Fibroblast of lung (primary cell): ENCODE data around the gene KCNJ4. TPM values are rescaled to one million over a fixed set of nuclear protein-coding genes. Genes with fewer than 3 reads are reported as not detected.

ENCODE experiments used
- DNase-seq, 2 donors: peaks; one replicate each; pipeline versions ENCODE4 v3.0.0 to v3.0.0-alpha.2; 2010; ENCODE audit warnings: low read depth in 2 of 2
- H2AFZ ChIP-seq: 2 replicates; pipeline ENCODE4 v1.5.1; 2012; ENCODE audit warnings: low read length, control low read depth, inconsistent platforms
- H3K27ac ChIP-seq: 2 replicates; pipeline ENCODE4 v1.5.1; 2011; ENCODE audit warnings: low read length, control low read depth; ENCODE audit not compliant: insufficient read depth
- H3K27me3 ChIP-seq: 2 replicates; pipeline ENCODE4 v1.5.1; 2011; ENCODE audit warnings: mild to moderate bottlenecking, low read length; ENCODE audit not compliant: control insufficient read depth, insufficient read depth
- H3K36me3 ChIP-seq: 2 replicates; pipeline ENCODE4 v1.5.1; 2011; ENCODE audit warnings: low read length; ENCODE audit not compliant: control insufficient read depth, insufficient read depth
- H3K4me1 ChIP-seq: 2 replicates; pipeline ENCODE4 v1.5.1; 2011; ENCODE audit warnings: low read length; ENCODE audit not compliant: control insufficient read depth, insufficient read depth; ENCODE audit errors: extremely low read depth
- H3K4me2 ChIP-seq: 2 replicates; pipeline ENCODE4 v1.5.1; 2011; ENCODE audit warnings: low read length, control low read depth; ENCODE audit not compliant: insufficient read depth; ENCODE audit errors: extremely low read depth
- H3K4me3 ChIP-seq, 4 experiments: fragments of 200-600 bp in 1 of 4; sonication (generic) in 1 of 4; replicated peaks in 1 of 4; 2 replicates each; pipeline ENCODE4 v1.5.1; 2011 to 2016; ENCODE audit warnings: low read length in 4 of 4, low read depth in 3 of 4, mild to moderate bottlenecking in 3 of 4, control low read depth in 2 of 4, inconsistent platforms in 1 of 4, mixed read lengths in 1 of 4; ENCODE audit not compliant: insufficient read depth in 1 of 4; ENCODE audit errors: control extremely low read depth in 1 of 4
- H3K79me2 ChIP-seq: 2 replicates; pipeline ENCODE4 v1.5.1; 2012; ENCODE audit warnings: mild to moderate bottlenecking, low read length, inconsistent platforms; ENCODE audit not compliant: control insufficient read depth, insufficient read depth
- H3K9ac ChIP-seq: 2 replicates; pipeline ENCODE4 v1.5.1; 2011; ENCODE audit warnings: mild to moderate bottlenecking, low read length, control low read depth; ENCODE audit not compliant: insufficient read depth
- H3K9me3 ChIP-seq: 2 replicates; pipeline ENCODE4 v1.5.1; 2012; ENCODE audit warnings: low read depth, low read length; ENCODE audit not compliant: control insufficient read depth, insufficient read depth
- H4K20me1 ChIP-seq: 2 replicates; pipeline ENCODE4 v1.5.1; 2011; ENCODE audit warnings: low read length; ENCODE audit not compliant: control insufficient read depth, insufficient read depth; ENCODE audit errors: extremely low read depth
- CTCF ChIP-seq, 2 donors: IDR thresholded peaks in 1 of 2; conservative IDR thresholded peaks in 1 of 2; 1 replicate in 1 of 2; 2 replicates in 1 of 2; pipeline ENCODE4 v1.5.1; 2011 to 2012; ENCODE audit warnings: low read length in 2 of 2, control low read depth in 1 of 2, inconsistent platforms in 1 of 2, low read depth in 1 of 2, mild to moderate bottlenecking in 1 of 2
- EZH2 ChIP-seq: IDR thresholded peaks from 2 replicates; pipeline ENCODE4 v1.5.1; 2012; ENCODE audit warnings: low read length, control low read depth, mild to moderate bottlenecking; ENCODE audit errors: missing control alignments
- polyA plus RNA-seq, 2 donors: library from polyadenylated mRNA; depleted of rRNA in 1 of 2; stranded (reverse) in 1 of 2; unstranded in 1 of 2; fragments of >200 nt; gene quantifications; 2 replicates each; pipeline ENCODE4 v1.2.1, GENCODE V29; 2011 to 2012; ENCODE audit warnings: missing spikeins in 1 of 2
- total RNA-seq: library from RNA; depleted of rRNA; stranded (reverse); fragments of >200 nt; gene quantifications from 2 replicates; pipeline ENCODE4 v1.2.1, GENCODE V29; 2014

The KCNJ4 gene
- total and polyA plus RNA-seq, 2 donors (not counting 1 experiment from before 2014, with no cell fraction given) = not detected

GRCh38 chr22:38489561-38490145, 34.7 kb upstream of the KCNJ4 start:
- H3K27ac ChIP-seq = peak overlapping the region; percentile 48
- no peaks in the 10 kb centered on the region for H3K9me3 ChIP-seq
- no peak overlapping the region for H3K4me3 ChIP-seq
- no peak overlapping the region for H3K9ac ChIP-seq
- no peaks in the 10 kb centered on the region for H4K20me1 ChIP-seq
- no peak overlapping the region for H2AFZ ChIP-seq
- no peaks in the 10 kb centered on the region for H3K27me3 ChIP-seq
- no peak overlapping the region for H3K4me2 ChIP-seq
- TF ChIP-seq EZH2 (no peak), CTCF (conservative IDR thresholded peaks at IDR 0.05 in 1 of 2, IDR thresholded peaks at IDR 0.05 in 1 of 2; ENCODE audit: low read depth in 1 of 2, low read length in 2 of 2) (no peak)
- H3K4me1 ChIP-seq = peaks cover 21% of the 10 kb centered on the region
- H3K36me3 ChIP-seq = peaks cover 29% of the 10 kb centered on the region
- DNase-seq = no peak
- peaks cover 25% of the 10 kb centered on the region for H3K79me2 ChIP-seq

- DNase-seq = no peak
- Histone ChIP-seq H3K9ac (no peak overlapping the region), H2AFZ (no peak overlapping the region), H3K4me3 (no peak overlapping the region), H3K4me1 (peaks cover 21% of the 10 kb centered on the region), H3K9me3 (no peaks in the 10 kb centered on the region), H3K36me3 (peaks cover 29% of the 10 kb centered on the region), H3K27ac (no peak overlapping the region), H4K20me1 (no peaks in the 10 kb centered on the region), H3K79me2 (peaks cover 25% of the 10 kb centered on the region), H3K4me2 (no peak overlapping the region), H3K27me3 (no peaks in the 10 kb centered on the region)
- TF ChIP-seq EZH2 (no peak), CTCF (conservative IDR thresholded peaks at IDR 0.05 in 1 of 2, IDR thresholded peaks at IDR 0.05 in 1 of 2; ENCODE audit: low read depth in 1 of 2, low read length in 2 of 2) (no peak)
Measured at GRCh38 chr22:38489142-38489541, 34.1 kb upstream of the KCNJ4 start.

GRCh38 chr22:38487946-38488345, 32.9 kb upstream of the KCNJ4 start:
- no peak overlapping the region for H2AFZ ChIP-seq
- peaks cover 15% of the 10 kb centered on the region for H3K4me1 ChIP-seq
- no peaks in the 10 kb centered on the region for H4K20me1 ChIP-seq
- no peak overlapping the region for H3K9ac ChIP-seq
- H3K4me3 ChIP-seq = no peak overlapping the region
- H3K36me3 ChIP-seq = peaks cover 23% of the 10 kb centered on the region
- no peak for DNase-seq
- H3K9me3 ChIP-seq = no peaks in the 10 kb centered on the region
- H3K27me3 ChIP-seq = no peaks in the 10 kb centered on the region
- H3K27ac ChIP-seq = no peak overlapping the region
- H3K79me2 ChIP-seq = peaks cover 25% of the 10 kb centered on the region
- no peak overlapping the region for H3K4me2 ChIP-seq
- TF ChIP-seq CTCF (conservative IDR thresholded peaks at IDR 0.05 in 1 of 2, IDR thresholded peaks at IDR 0.05 in 1 of 2; ENCODE audit: low read depth in 1 of 2, low read length in 2 of 2) (no peak), EZH2 (no peak)
